OCI-LY3 (cell line): ENCODE measurements around the gene LLPH.

Source experiments
- EZH2phosphoT487 ChIP-seq: fragments of 200-600 bp; shearing (Covaris generic); IDR thresholded peaks from 2 replicates; pipeline ENCODE4 v1.6.1; 2018; ENCODE audit warnings: antibody characterized with exemption, mixed run types, low read depth
- TF ChIP-seq, protein P1 (sequence below): fragments of 200-600, 300-600 bp; sonication (generic); IDR thresholded peaks from 2 replicates; pipeline ENCODE4 v1.5.1; 2014; ENCODE audit warnings: antibody characterized with exemption, low read length, low read depth

DNA sequence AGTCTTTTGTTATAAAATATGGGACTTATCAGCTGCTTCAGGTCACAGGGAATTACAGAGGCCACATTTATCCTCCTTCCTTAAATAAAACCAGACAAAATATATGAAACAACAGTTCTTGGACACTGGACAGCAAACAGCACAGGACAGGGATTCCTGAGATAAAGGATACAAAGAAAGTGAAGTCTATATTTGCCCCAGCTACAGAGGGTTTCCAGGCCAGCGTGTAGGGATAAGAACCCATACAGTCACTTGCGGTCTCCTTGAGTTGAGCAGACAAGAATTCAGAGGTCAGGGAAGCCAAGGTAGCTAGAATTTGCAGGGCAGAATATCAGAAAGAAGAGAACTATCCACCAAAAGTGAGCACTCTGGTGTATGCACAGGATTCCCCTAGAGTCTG is 8.8 kb upstream of the LLPH start:
- TF ChIP-seq, protein P1, sequence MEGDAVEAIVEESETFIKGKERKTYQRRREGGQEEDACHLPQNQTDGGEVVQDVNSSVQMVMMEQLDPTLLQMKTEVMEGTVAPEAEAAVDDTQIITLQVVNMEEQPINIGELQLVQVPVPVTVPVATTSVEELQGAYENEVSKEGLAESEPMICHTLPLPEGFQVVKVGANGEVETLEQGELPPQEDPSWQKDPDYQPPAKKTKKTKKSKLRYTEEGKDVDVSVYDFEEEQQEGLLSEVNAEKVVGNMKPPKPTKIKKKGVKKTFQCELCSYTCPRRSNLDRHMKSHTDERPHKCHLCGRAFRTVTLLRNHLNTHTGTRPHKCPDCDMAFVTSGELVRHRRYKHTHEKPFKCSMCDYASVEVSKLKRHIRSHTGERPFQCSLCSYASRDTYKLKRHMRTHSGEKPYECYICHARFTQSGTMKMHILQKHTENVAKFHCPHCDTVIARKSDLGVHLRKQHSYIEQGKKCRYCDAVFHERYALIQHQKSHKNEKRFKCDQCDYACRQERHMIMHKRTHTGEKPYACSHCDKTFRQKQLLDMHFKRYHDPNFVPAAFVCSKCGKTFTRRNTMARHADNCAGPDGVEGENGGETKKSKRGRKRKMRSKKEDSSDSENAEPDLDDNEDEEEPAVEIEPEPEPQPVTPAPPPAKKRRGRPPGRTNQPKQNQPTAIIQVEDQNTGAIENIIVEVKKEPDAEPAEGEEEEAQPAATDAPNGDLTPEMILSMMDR = no peak
- no peak for TF ChIP-seq EZH2phosphoT487
